HG03108 (cell line): ENCODE data around the gene ACVRL1.

Experiments
- ATAC-seq: cut with Tn5 transposase; IDR thresholded peaks from one replicate; pipeline ENCODE4 v1.9.1; 2021; ENCODE audit warnings: moderate library complexity; ENCODE audit not compliant: unreplicated experiment

ACVRL1 gene

GRCh38 chr12:51959921-51960320 is 52.6 kb downstream of the ACVRL1 start:
- ATAC-seq, result no peak

- ATAC-seq, result no peak
Observed at GRCh38 chr12:51960488-51960887, 53.2 kb downstream of the ACVRL1 start.

- no peak for ATAC-seq
Observed at GRCh38 chr12:51960890-51961289, 53.6 kb downstream of the ACVRL1 start.

- ATAC-seq, result no peak
Observed at GRCh38 chr12:51961834-51962233, 54.5 kb downstream of the ACVRL1 start.

- no peak for ATAC-seq
Observed at GRCh38 chr12:51962737-51963136, 55.4 kb downstream of the ACVRL1 start.

- no peak for ATAC-seq
Observed at GRCh38 chr12:51963477-51963876, 56.2 kb downstream of the ACVRL1 start.

- ATAC-seq, result no peak
Observed at GRCh38 chr12:51969643-51970042, 62.3 kb downstream of the ACVRL1 start.

GRCh38 chr12:51970904-51971646 is 63.8 kb downstream of the ACVRL1 start:
- peak; percentile 89 for ATAC-seq

- ATAC-seq, result peak; percentile 26
Observed at GRCh38 chr12:51971679-51972421, 64.5 kb downstream of the ACVRL1 start.

GRCh38 chr12:51972422-51972812 is 65.1 kb downstream of the ACVRL1 start:
- ATAC-seq, result no peak

GRCh38 chr12:51972849-51973273 is 65.6 kb downstream of the ACVRL1 start:
- no peak for ATAC-seq
